Ovary (tissue), 9 donors: ENCODE measurements around the gene ESYT2. TPM values are rescaled to one million over a fixed set of nuclear protein-coding genes. Genes with fewer than 3 reads are reported as not detected.

Experiments used
- DNase-seq, 5 donors: peaks; one replicate each; pipeline ENCODE4 v3.0.0-alpha.2; 2019 to 2020
- H3K27ac ChIP-seq, 2 donors: fragments of 200-600 bp; one replicate each; pipeline versions ENCODE4 v1.5.1 to v1.8.0; 2019 to 2022
- H3K27me3 ChIP-seq: fragments of 200-600 bp; one replicate; pipeline ENCODE4 v1.8.0; 2022
- H3K36me3 ChIP-seq: fragments of 200-600 bp; sonication (generic); one replicate; pipeline ENCODE4 v1.5.1; 2019
- H3K4me1 ChIP-seq: one replicate; pipeline ENCODE4 v1.8.1; 2013; ENCODE audit warnings: mild to moderate bottlenecking, moderate library complexity; ENCODE audit not compliant: insufficient read depth
- H3K4me3 ChIP-seq: fragments of 200-600 bp; sonication (generic); one replicate; pipeline ENCODE4 v1.5.1; 2017
- H3K9me3 ChIP-seq, 2 donors: fragments of 200-600 bp in 1 of 2; sonication (generic) in 1 of 2; one replicate each; pipeline versions ENCODE4 v1.5.1 to v1.8.1; 2013 to 2019; ENCODE audit warnings: mild to moderate bottlenecking in 1 of 2, moderate library complexity in 1 of 2
- CTCF ChIP-seq, 3 donors: fragments of 450-650 bp in 2 of 3; fragments of 200-600 bp in 1 of 3; IDR thresholded peaks; one replicate each; pipeline versions ENCODE4 v1.5.1 to v1.8.0; 2016 to 2022; ENCODE audit warnings: antibody characterized with exemption in 3 of 3, mild to moderate bottlenecking in 1 of 3
- EP300 ChIP-seq: sonication (generic); formaldehyde crosslinking; IDR thresholded peaks from one replicate; pipeline ENCODE4 v1.6.1; 2017; ENCODE audit warnings: antibody characterized with exemption
- POLR2A ChIP-seq: fragments of 450-650 bp; IDR thresholded peaks from one replicate; pipeline ENCODE4 v1.6.1; 2017; ENCODE audit warnings: antibody characterized with exemption, mild to moderate bottlenecking, moderate library complexity
- WGBS, 3 donors: extraction: QIAGEN DNeasy Blood & Tissue Kit in 1 of 3; methylation state at CpG; one replicate each; pipeline versions ENCODE4 v1.1.5 to v1.1.7; 2013 to 2017; 5-methylcytosine and 5-hydroxymethylcytosine counted together
- intact Hi-C, 4 donors: fragments of 100-400 bp; cut with DNase I; formaldehyde crosslinking; loops; one replicate each; pipeline versions ENCODE4 v1.11.0 to v1.15.1; 2022 to 2023
- polyA plus RNA-seq, 2 donors: library from polyadenylated mRNA; stranded (reverse); fragments of 200-250 nt in 1 of 2; fragments of 350-450 nt in 1 of 2; fragmentation: Illumina TruSeq in 1 of 2; extraction: RNeasy Lipid Tissue Mini Kit (QIAGEN cat#74804) in 1 of 2; gene quantifications; one replicate each; pipeline ENCODE4 v1.2.3, GENCODE V29; 2013 to 2014
- total RNA-seq, 7 donors: library from RNA; depleted of rRNA in 2 of 7; stranded (reverse); fragments of >200 nt in 2 of 7; fragmentation: NEBNext Ultra II Directional in 3 of 7; extraction: Animal tissue kit (Norgen Biotek cat#: 25700) in 3 of 7; gene quantifications; one replicate each; pipeline versions ENCODE4 v1.1.0 to v1.2.4, GENCODE V29; 2016 to 2023
- donor health status: DM: no; HTN: no; CAD: no; lungs with moderate emphysema.
- donor health status: DM: no; HTN: no; CAD: no.
- donor health status: Bipolar disorder and iron deficiency.
- donor health status: DM: yes; HTN: yes; CAD: no.
- donor health status: DM: no; HTN: no; CAD: no.
- donor health status: DM: yes; HTN: yes; CAD: no.

Gene ESYT2
- total and polyA plus RNA-seq, 9 donors, result 42.7 to 147 (median 91.6) TPM

GRCh38 chr7:158824028-158824427 is 5.3 kb downstream of the ESYT2 start:
- intact Hi-C loops, result no loop called here
- 38 to 52% (median 47%) methylated on average over 4 of the region's 4 CpGs for WGBS, 3 donors
- Histone ChIP-seq H3K27me3 (no peaks in the 10 kb centered on the region), H3K4me3 (no peak overlapping the region), H3K27ac (no peak overlapping the region), H3K9me3 (no peaks in the 10 kb centered on the region), H3K36me3 (no peaks in the 10 kb centered on the region), H3K4me1 (peaks cover 15% of the 10 kb centered on the region)
- no peak for DNase-seq
- TF ChIP-seq EP300 (no peak), CTCF (IDR thresholded peaks at IDR 0.05) (no peak), POLR2A (no peak)

GRCh38 chr7:158821171-158822031 is 7.9 kb downstream of the ESYT2 start:
- Histone ChIP-seq H3K27me3 (no peaks in the 10 kb centered on the region), H3K27ac (no peak overlapping the region), H3K36me3 (no peaks in the 10 kb centered on the region), H3K9me3 (no peaks in the 10 kb centered on the region), H3K4me1 (peaks cover 22% of the 10 kb centered on the region), H3K4me3 (no peak overlapping the region)
- TF ChIP-seq EP300 (no peak), CTCF (IDR thresholded peaks at IDR 0.05) (no peak), POLR2A (no peak)
- WGBS, 3 donors, result 66 to 74% (median 70%) methylated on average over 14 of the region's 14 CpGs
- intact Hi-C loops, result no loop called here
- DNase-seq, result peak in 1 of 5 donors; percentile 36

- no peak for DNase-seq
- intact Hi-C loops, result no loop called here
- 66 to 76% (median 76%) methylated on average over 3 of the region's 3 CpGs for WGBS, 3 donors
These were observed 8.7 kb downstream of the ESYT2 start for GRCh38 chr7:158820656-158821055.

GRCh38 chr7:158819571-158820203 is 9.6 kb downstream of the ESYT2 start:
- no peak overlapping the region for H3K4me3 ChIP-seq
- H3K36me3 ChIP-seq, result no peaks in the 10 kb centered on the region
- H3K4me1 ChIP-seq, result peaks cover 33% of the 10 kb centered on the region
- no peaks in the 10 kb centered on the region for H3K9me3 ChIP-seq
- TF ChIP-seq EP300 (no peak), POLR2A (no peak), CTCF (IDR thresholded peaks at IDR 0.05) (no peak)
- 9 to 29% (median 14%) methylated on average over 7 of the region's 7 CpGs for WGBS, 3 donors
- no peak for DNase-seq
- H3K27ac ChIP-seq, result peak overlapping the region in 1 of 2 donors; percentile 91
- no peaks in the 10 kb centered on the region for H3K27me3 ChIP-seq
- intact Hi-C loops, result loop anchor here in 1 of 4 donors (10.0 kb wide), 1 partner anchor 85 kb away; no protein-coding TSS in a partner anchor

More at GRCh38 chr7:158820656-158821055, 8.7 kb downstream of the ESYT2 start:
- H3K4me3 ChIP-seq, result peak overlapping the region; percentile 4
- H3K27me3 ChIP-seq, result no peaks in the 10 kb centered on the region
- no peaks in the 10 kb centered on the region for H3K9me3 ChIP-seq
- no peaks in the 10 kb centered on the region for H3K36me3 ChIP-seq
- peaks cover 28% of the 10 kb centered on the region for H3K4me1 ChIP-seq
- H3K27ac ChIP-seq, result no peak overlapping the region
- TF ChIP-seq POLR2A, result no peak
